ENCODE data around the gene NPTX1. TPM values are rescaled to one million over a fixed set of nuclear protein-coding genes. Genes with fewer than 3 reads are reported as not detected.

Gene NPTX1
- total and polyA plus RNA-seq, 4 donors = under 0.01 TPM; not detected in 3

GRCh38 chr17:80426671-80427326 lies 49.6 kb downstream of the NPTX1 start:
- Histone ChIP-seq H3K4me3 (ENCODE audit: low read depth in 1 of 3, low read length in 3 of 3) (no peak overlapping the region), H3K9me3 (ENCODE audit: control insufficient read depth in 4 of 4, low read length in 3 of 4) (no peaks in the 10 kb centered on the region), H3K9ac (ENCODE audit: low read depth in 1 of 2, low read length in 2 of 2) (no peak overlapping the region), H3K27me3 (ENCODE audit: control insufficient read depth in 4 of 4, insufficient read depth in 4 of 4, low read length in 3 of 4) (no peaks in the 10 kb centered on the region), H3K4me1 (ENCODE audit: control insufficient read depth in 4 of 4, insufficient read depth in 4 of 4, low read length in 3 of 4) (peaks cover 0 to 3% (median under 1%) of the 10 kb centered on the region in 4 donors), H3K36me3 (ENCODE audit: control insufficient read depth in 4 of 4, insufficient read depth in 3 of 4, low read depth in 1 of 4, low read length in 3 of 4) (peaks cover 0 to 2% (median 0%) of the 10 kb centered on the region in 4 donors), H3K27ac (ENCODE audit: low read depth in 1 of 2, low read length in 2 of 2) (no peak overlapping the region)
- peak; percentile 80 for DNase-seq (ENCODE audit: low spot score)
- WGBS = 44% methylated on average over 24 of the region's 24 CpGs
- no peak for TF ChIP-seq MAX (IDR thresholded peaks at IDR 0.05)
- no peak for TF ChIP-seq NR2F2 (IDR thresholded peaks at IDR 0.05)
- TF ChIP-seq RAD21 (IDR thresholded peaks at IDR 0.05) = peak; percentile 90 to 97
- TF ChIP-seq CTCF (IDR thresholded peaks at IDR 0.05; ENCODE audit: low read depth, low read length, missing input control) = peak; percentile 95

- H3K9ac ChIP-seq (ENCODE audit: low read depth in 1 of 2, low read length in 2 of 2) = no peak overlapping the region
- 85% methylated on average over 9 of the region's 9 CpGs for WGBS
These were observed 50.5 kb downstream of the NPTX1 start for GRCh38 chr17:80425835-80426426.

More at GRCh38 chr17:80425835-80426426, 50.5 kb downstream of the NPTX1 start:
- no peaks in the 10 kb centered on the region for H3K9me3 ChIP-seq (ENCODE audit: control insufficient read depth in 4 of 4, low read length in 3 of 4)
- H3K4me1 ChIP-seq (ENCODE audit: control insufficient read depth in 4 of 4, insufficient read depth in 4 of 4, low read length in 3 of 4) = peaks cover 0 to 3% (median under 1%) of the 10 kb centered on the region in 4 donors
- H3K27ac ChIP-seq (ENCODE audit: low read depth in 1 of 2, low read length in 2 of 2) = no peak overlapping the region
- peaks cover 0 to 2% (median 0%) of the 10 kb centered on the region in 4 donors for H3K36me3 ChIP-seq (ENCODE audit: control insufficient read depth in 4 of 4, insufficient read depth in 3 of 4, low read depth in 1 of 4, low read length in 3 of 4)
- no peaks in the 10 kb centered on the region for H3K27me3 ChIP-seq (ENCODE audit: control insufficient read depth in 4 of 4, insufficient read depth in 4 of 4, low read length in 3 of 4)
- no peak for DNase-seq (ENCODE audit: low spot score)
- H3K4me3 ChIP-seq (ENCODE audit: low read depth in 1 of 3, low read length in 3 of 3) = no peak overlapping the region
- TF ChIP-seq TAF1 (conservative IDR thresholded peaks at IDR 0.05) (no peak), RAD21 (IDR thresholded peaks at IDR 0.05) (no peak), REST (IDR thresholded peaks at IDR 0.05) (no peak), MAX (IDR thresholded peaks at IDR 0.05) (no peak), SP1 (IDR thresholded peaks at IDR 0.05) (no peak), ATF3 (IDR thresholded peaks at IDR 0.05) (no peak), FOXA1 (IDR thresholded peaks at IDR 0.05) (no peak), JUND (IDR thresholded peaks at IDR 0.05) (no peak), HNF4A (conservative IDR thresholded peaks at IDR 0.05) (no peak), RXRA (IDR thresholded peaks at IDR 0.05) (no peak), GABPA (IDR thresholded peaks at IDR 0.05 in 1 of 2, conservative IDR thresholded peaks at IDR 0.05 in 1 of 2) (no peak), CTCF (IDR thresholded peaks at IDR 0.05; ENCODE audit: low read depth, low read length, missing input control) (no peak)
